K562 (cell line): Measurements from ENCODE around the gene PRRC2B. TPM values are rescaled to one million over a fixed set of nuclear protein-coding genes. Genes with fewer than 3 reads are reported as not detected.

Experiments used
- ATAC-seq: fragments of 200-7000 bp; cut with Tn5 transposase; 3 replicates; pipeline ENCODE4 v1.9.1; 2020; ENCODE audit warnings: moderate library complexity
- BruUV-seq: library from RNA; stranded (reverse); fragments of 400-500 nt; replicated peaks from 2 replicates; lab custom pipeline; 2021; lab: Mats Ljungman, UMichigan
- CTCF ChIA-PET: fragments of 300-600 bp; formaldehyde crosslinking; extraction: SDS; loops from one replicate; lab custom pipeline; 2021; ENCODE audit warnings: low intra/inter-chr PET ratio; lab: Yijun Ruan, JAX
- POLR2A ChIA-PET: fragments of 300-600, 350-650 bp; sonication (Branson Sonifier 250); formaldehyde crosslinking; extraction: SDS; loops from one replicate; lab custom pipeline; 2021; ENCODE audit warnings: antibody characterized with exemption, inconsistent platforms; lab: Yijun Ruan, JAX
- DNase-seq, 4 experiments: peaks; one replicate each; pipeline versions ENCODE4 v3.0.0 to v3.0.0-alpha.2; 2011 to 2018; ENCODE audit warnings: low spot score in 3 of 4, mixed read lengths in 3 of 4; ENCODE audit errors: extremely low read depth in 1 of 4
- FAIRE-seq: peaks from 2 replicates; lab custom pipeline; 2011; peaks lifted over from hg19 to GRCh38; lab: Jason Lieb, UNC
- H2AFZ ChIP-seq: 2 replicates; pipeline ENCODE4 v1.6.0; 2011; ENCODE audit warnings: low read depth, low read length, control low read depth, inconsistent platforms
- H3K27ac ChIP-seq: fragments of 200-600 bp; 3 replicates; pipeline ENCODE4 v1.8.0; 2011; ENCODE audit warnings: low read depth, mild to moderate bottlenecking, control low read depth, inconsistent platforms, low read length, moderate library complexity, mixed read lengths; ENCODE audit errors: extremely low read depth
- H3K27me3 ChIP-seq, 2 experiments: fragments of 300-600 bp in 1 of 2; 2 replicates in 1 of 2; 3 replicates in 1 of 2; pipeline versions ENCODE4 v1.6.0 to v1.8.0; 2011; ENCODE audit warnings: inconsistent platforms in 2 of 2, low read length in 2 of 2, mild to moderate bottlenecking in 1 of 2, mixed read lengths in 1 of 2, moderate library complexity in 1 of 2; ENCODE audit not compliant: control insufficient read depth in 2 of 2, insufficient read depth in 2 of 2
- H3K36me3 ChIP-seq: fragments of 300-600 bp; 3 replicates; pipeline ENCODE4 v1.8.0; 2011; ENCODE audit warnings: mild to moderate bottlenecking, low read length, inconsistent platforms; ENCODE audit not compliant: control insufficient read depth, insufficient read depth
- H3K4me1 ChIP-seq, 2 experiments: fragments of 200-600 bp in 1 of 2; replicated peaks in 1 of 2; 2 replicates in 1 of 2; 3 replicates in 1 of 2; pipeline versions ENCODE4 v1.5.1 to v1.8.0; 2011; ENCODE audit warnings: inconsistent platforms in 2 of 2, low read length in 2 of 2, mild to moderate bottlenecking in 1 of 2, mixed read lengths in 1 of 2, moderate library complexity in 1 of 2; ENCODE audit not compliant: control insufficient read depth in 2 of 2, insufficient read depth in 2 of 2
- H3K4me2 ChIP-seq: 2 replicates; pipeline ENCODE4 v1.6.1; 2011; ENCODE audit warnings: low read length, control low read depth, inconsistent platforms, mixed read lengths; ENCODE audit not compliant: insufficient read depth
- H3K4me3 ChIP-seq: fragments of 200-600 bp; sonication (generic), shearing (Covaris generic); 2 replicates; pipeline ENCODE4 v1.5.1; 2016; ENCODE audit warnings: control low read depth, inconsistent platforms
- H3K79me2 ChIP-seq: fragments of 200-600 bp; 3 replicates; pipeline ENCODE4 v1.8.0; 2011; ENCODE audit warnings: low read length, inconsistent platforms; ENCODE audit not compliant: control insufficient read depth, insufficient read depth
- H3K9ac ChIP-seq, 2 experiments: 2 replicates each; pipeline versions ENCODE4 v1.6.0 to v1.6.1; 2011; ENCODE audit warnings: low read depth in 2 of 2, low read length in 2 of 2, control low read depth in 1 of 2, inconsistent platforms in 1 of 2, mild to moderate bottlenecking in 1 of 2, mixed read lengths in 1 of 2; ENCODE audit not compliant: insufficient read depth in 1 of 2
- H3K9me1 ChIP-seq: one replicate; pipeline ENCODE4 v1.6.0; 2011; ENCODE audit warnings: inconsistent platforms, mild to moderate bottlenecking, low read length, moderate library complexity; ENCODE audit not compliant: control insufficient read depth, insufficient read depth
- H3K9me3 ChIP-seq: replicated peaks from 2 replicates; pipeline ENCODE4 v1.5.1; 2011; ENCODE audit warnings: low read depth, low read length, inconsistent platforms; ENCODE audit not compliant: control insufficient read depth, insufficient read depth
- H4K20me1 ChIP-seq: replicated peaks from 2 replicates; pipeline ENCODE4 v1.6.1; 2011; ENCODE audit warnings: low read length, inconsistent platforms, mixed read lengths; ENCODE audit not compliant: control insufficient read depth, insufficient read depth
- DNMT1 ChIP-seq: fragments of 450-650 bp; IDR thresholded peaks from 2 replicates; pipeline ENCODE4 v1.6.1; 2016; ENCODE audit warnings: antibody characterized with exemption, mild to moderate bottlenecking
- E2F3 ChIP-seq: fragments of 250-450 bp; sonication (Bioruptor Pico); IDR thresholded peaks from 2 replicates; pipeline ENCODE4 v1.4.0; 2020; ENCODE audit warnings: mild to moderate bottlenecking
- ESRRB ChIP-seq: fragments of 250-450 bp; sonication (Bioruptor Pico); IDR thresholded peaks from 2 replicates; pipeline ENCODE4 v1.5.0; 2020; ENCODE audit warnings: mild to moderate bottlenecking, moderate library complexity, borderline replicate concordance
- FOSL1 ChIP-seq: fragments of 200-800 bp; sonication (Bioruptor generic); conservative IDR thresholded peaks from 2 replicates; pipeline ENCODE4 v1.6.1; 2016; ENCODE audit warnings: missing genetic modification characterization, missing compliant biosample characterization
- KLF13 ChIP-seq: fragments of 450-650 bp; IDR thresholded peaks from 2 replicates; pipeline ENCODE4 v1.6.1; 2016; ENCODE audit warnings: missing genetic modification characterization, low read depth, mild to moderate bottlenecking, missing compliant biosample characterization, moderate library complexity, borderline replicate concordance
- NCOA4 ChIP-seq: fragments of 450-650 bp; IDR thresholded peaks from 2 replicates; pipeline ENCODE4 v1.6.1; 2018; ENCODE audit warnings: mild to moderate bottlenecking; ENCODE audit not compliant: partially characterized antibody
- NEUROD1 ChIP-seq: fragments of 150-350 bp; IDR thresholded peaks from 2 replicates; pipeline ENCODE4 v1.6.1; 2014; ENCODE audit warnings: borderline replicate concordance, low read length, low read depth; ENCODE audit not compliant: partially characterized antibody
- NR2F6 ChIP-seq: fragments of 450-650 bp; formaldehyde crosslinking; IDR thresholded peaks from 2 replicates; pipeline ENCODE4 v1.4.0; 2020; ENCODE audit warnings: mild to moderate bottlenecking
- RBFOX2 ChIP-seq: fragments of 200-400 bp; formaldehyde crosslinking; IDR thresholded peaks from 2 replicates; pipeline ENCODE4 v1.6.1; 2017; ENCODE audit warnings: low read depth, mild to moderate bottlenecking, low read length, moderate library complexity
- SMARCA5 ChIP-seq: fragments of 450-650 bp; IDR thresholded peaks from 2 replicates; pipeline ENCODE4 v1.6.1; 2016
- TBP ChIP-seq: optimal IDR thresholded peaks from 2 replicates; pipeline ENCODE3; 2011; ENCODE audit warnings: low read depth, low read length, improper control_type of control experiment
- ZNF263 ChIP-seq: sonication (generic); formaldehyde crosslinking; IDR thresholded peaks from 2 replicates; pipeline ENCODE4 v1.8.0; 2022; ENCODE audit warnings: mild to moderate bottlenecking, missing genetic modification reagents, borderline replicate concordance
- ZNF586 ChIP-seq: fragments of 450-650 bp; formaldehyde crosslinking; conservative IDR thresholded peaks from 2 replicates; pipeline ENCODE4 v1.4.0; 2020; ENCODE audit warnings: mild to moderate bottlenecking, moderate library complexity
- ZNF76 ChIP-seq: fragments of 250-450 bp; sonication (Bioruptor Pico); IDR thresholded peaks from 2 replicates; pipeline ENCODE4 v1.4.0; 2020; ENCODE audit warnings: mild to moderate bottlenecking, moderate library complexity, borderline replicate concordance
- WGBS: fragments of 100-300 bp; shearing (Covaris generic); methylation state at CpG from one replicate; pipeline ENCODE4 v1.1.6; 2016; ENCODE audit warnings: low coverage, mixed read lengths; ENCODE audit not compliant: insufficient coverage; ENCODE audit errors: missing lambda C conversion rate; 5-methylcytosine and 5-hydroxymethylcytosine counted together
- in situ Hi-C: fragments of 300-500 bp; cut with MboI; formaldehyde crosslinking; loops from 4 replicates; pipeline ENCODE4 v1.15.0; 2018; ENCODE audit warnings: inconsistent platforms, mixed read lengths
- intact Hi-C: fragments of 100-400 bp; cut with micrococcal nuclease; formaldehyde crosslinking; loops from 2 replicates; pipeline ENCODE4 v1.14.2; 2022
- polyA plus RNA-seq, 8 experiments: library from polyadenylated mRNA; depleted of rRNA in 4 of 8; stranded (reverse) in 5 of 8; unstranded in 3 of 8; fragments of >200 nt; fragmentation: Nextera tagmentation in 2 of 8; fragmentation: Illumina TruSeq in 1 of 8; extraction: Ambion mirVana in 2 of 8; extraction: Trizol in 1 of 8; gene quantifications; 2 replicates each; pipeline versions ENCODE4 v1.2.1 to v1.2.3, GENCODE V29; 2011 to 2014; ENCODE audit warnings: inconsistent platforms in 1 of 8, missing spikeins in 1 of 8
- total RNA-seq, 7 experiments: library from RNA; depleted of rRNA in 6 of 7; stranded (reverse); fragments of >200 nt in 6 of 7; fragmentation: Illumina TruSeq in 2 of 7; extraction: Trizol in 2 of 7; gene quantifications; 2 replicates each; pipeline versions ENCODE4 v1.2.1 to v1.2.3, GENCODE V29; 2011 to 2021; ENCODE audit warnings: low replicate concordance in 1 of 7
- TF ChIP-seq, protein P1 (sequence below): sonication (generic); formaldehyde crosslinking; IDR thresholded peaks from 2 replicates; pipeline ENCODE4 v1.8.0; 2022; ENCODE audit warnings: mild to moderate bottlenecking, missing genetic modification reagents
- TF ChIP-seq, protein P2 (sequence below): fragments of 450-650 bp; formaldehyde crosslinking; IDR thresholded peaks from 2 replicates; pipeline ENCODE4 v1.4.0; 2020; ENCODE audit warnings: mild to moderate bottlenecking

The PRRC2B gene
- total and polyA plus RNA-seq, 9 of the 15 experiments (the other 6 are each of a cell fraction or from before 2014, with no cell fraction given), result 0.34 to 125 (median 30.9) TPM

DNA sequence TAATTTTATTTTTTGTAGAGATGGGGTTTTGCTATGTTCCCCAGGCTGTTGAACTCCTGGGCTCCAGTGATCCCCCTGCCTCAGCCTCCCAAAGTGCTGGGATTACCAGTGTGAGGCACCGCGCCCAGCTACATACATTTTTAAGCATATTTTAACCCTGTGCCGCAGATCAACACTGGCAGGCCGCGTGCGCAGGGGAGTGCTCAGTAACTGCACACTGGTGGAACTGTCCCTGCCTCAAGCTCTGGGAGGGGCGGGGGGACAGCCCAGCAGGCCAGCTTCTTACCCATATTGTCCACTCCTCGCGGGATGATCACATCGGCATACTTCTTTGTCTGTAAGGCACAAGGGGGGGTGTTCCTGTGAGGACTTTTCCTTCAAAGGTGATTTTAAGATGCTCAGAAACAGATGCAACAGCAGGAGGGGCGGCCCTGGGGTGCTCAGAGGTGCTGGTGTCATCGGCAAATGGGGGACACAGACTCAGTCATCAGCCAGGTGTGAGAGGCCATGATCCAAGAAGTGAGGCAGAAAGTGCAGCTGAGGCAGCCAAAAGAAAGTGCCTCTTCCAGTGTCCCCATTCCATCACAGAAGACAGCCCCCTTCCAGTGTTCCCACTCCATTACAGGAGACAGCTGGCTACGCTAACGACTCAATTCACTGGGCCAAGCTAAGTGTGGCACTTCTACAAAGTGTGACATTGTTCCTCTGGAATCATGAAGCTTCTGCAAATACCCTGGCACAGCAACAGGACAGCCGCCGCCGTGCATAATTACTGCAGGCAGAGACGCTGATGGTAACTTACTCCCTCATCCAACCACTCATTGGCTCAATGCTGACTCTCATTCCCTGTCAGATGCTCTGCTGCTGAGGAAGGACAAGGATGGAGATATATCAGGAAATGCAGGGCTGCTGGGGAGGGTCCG, 132.0 kb downstream of the PRRC2B start:
- no peak for TF ChIP-seq ESRRB (CRISPR knock-in tag)
- no peak for TF ChIP-seq NCOA4
- no peak for TF ChIP-seq KLF13 (tag)
- TF ChIP-seq E2F3 (CRISPR knock-in tag), result no peak
- TF ChIP-seq ZNF76 (CRISPR knock-in tag), result no peak
- no peak for TF ChIP-seq RBFOX2
- TF ChIP-seq, protein P1, sequence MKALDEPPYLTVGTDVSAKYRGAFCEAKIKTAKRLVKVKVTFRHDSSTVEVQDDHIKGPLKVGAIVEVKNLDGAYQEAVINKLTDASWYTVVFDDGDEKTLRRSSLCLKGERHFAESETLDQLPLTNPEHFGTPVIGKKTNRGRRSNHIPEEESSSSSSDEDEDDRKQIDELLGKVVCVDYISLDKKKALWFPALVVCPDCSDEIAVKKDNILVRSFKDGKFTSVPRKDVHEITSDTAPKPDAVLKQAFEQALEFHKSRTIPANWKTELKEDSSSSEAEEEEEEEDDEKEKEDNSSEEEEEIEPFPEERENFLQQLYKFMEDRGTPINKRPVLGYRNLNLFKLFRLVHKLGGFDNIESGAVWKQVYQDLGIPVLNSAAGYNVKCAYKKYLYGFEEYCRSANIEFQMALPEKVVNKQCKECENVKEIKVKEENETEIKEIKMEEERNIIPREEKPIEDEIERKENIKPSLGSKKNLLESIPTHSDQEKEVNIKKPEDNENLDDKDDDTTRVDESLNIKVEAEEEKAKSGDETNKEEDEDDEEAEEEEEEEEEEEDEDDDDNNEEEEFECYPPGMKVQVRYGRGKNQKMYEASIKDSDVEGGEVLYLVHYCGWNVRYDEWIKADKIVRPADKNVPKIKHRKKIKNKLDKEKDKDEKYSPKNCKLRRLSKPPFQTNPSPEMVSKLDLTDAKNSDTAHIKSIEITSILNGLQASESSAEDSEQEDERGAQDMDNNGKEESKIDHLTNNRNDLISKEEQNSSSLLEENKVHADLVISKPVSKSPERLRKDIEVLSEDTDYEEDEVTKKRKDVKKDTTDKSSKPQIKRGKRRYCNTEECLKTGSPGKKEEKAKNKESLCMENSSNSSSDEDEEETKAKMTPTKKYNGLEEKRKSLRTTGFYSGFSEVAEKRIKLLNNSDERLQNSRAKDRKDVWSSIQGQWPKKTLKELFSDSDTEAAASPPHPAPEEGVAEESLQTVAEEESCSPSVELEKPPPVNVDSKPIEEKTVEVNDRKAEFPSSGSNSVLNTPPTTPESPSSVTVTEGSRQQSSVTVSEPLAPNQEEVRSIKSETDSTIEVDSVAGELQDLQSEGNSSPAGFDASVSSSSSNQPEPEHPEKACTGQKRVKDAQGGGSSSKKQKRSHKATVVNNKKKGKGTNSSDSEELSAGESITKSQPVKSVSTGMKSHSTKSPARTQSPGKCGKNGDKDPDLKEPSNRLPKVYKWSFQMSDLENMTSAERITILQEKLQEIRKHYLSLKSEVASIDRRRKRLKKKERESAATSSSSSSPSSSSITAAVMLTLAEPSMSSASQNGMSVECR (CRISPR knock-in tag), result no peak
- no peak for TF ChIP-seq TBP
- no peak for TF ChIP-seq FOSL1
- no peak for TF ChIP-seq ZNF586 (CRISPR knock-in tag)
- TF ChIP-seq ZNF263 (CRISPR knock-in tag), result no peak
- no peak for TF ChIP-seq NR2F6
- TF ChIP-seq, protein P2, sequence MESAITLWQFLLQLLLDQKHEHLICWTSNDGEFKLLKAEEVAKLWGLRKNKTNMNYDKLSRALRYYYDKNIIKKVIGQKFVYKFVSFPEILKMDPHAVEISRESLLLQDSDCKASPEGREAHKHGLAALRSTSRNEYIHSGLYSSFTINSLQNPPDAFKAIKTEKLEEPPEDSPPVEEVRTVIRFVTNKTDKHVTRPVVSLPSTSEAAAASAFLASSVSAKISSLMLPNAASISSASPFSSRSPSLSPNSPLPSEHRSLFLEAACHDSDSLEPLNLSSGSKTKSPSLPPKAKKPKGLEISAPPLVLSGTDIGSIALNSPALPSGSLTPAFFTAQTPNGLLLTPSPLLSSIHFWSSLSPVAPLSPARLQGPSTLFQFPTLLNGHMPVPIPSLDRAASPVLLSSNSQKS, result no peak
- no peak for TF ChIP-seq SMARCA5
- TF ChIP-seq DNMT1, result no peak
- TF ChIP-seq NEUROD1, result no peak
- ATAC-seq (no peak), FAIRE-seq (no peak), DNase-seq (no peak)
- CTCF ChIA-PET, result no interaction called here
- Histone ChIP-seq H3K4me2 (no peak overlapping the region), H3K9me1 (no peaks in the 10 kb centered on the region), H3K27me3 (no peaks in the 10 kb centered on the region), H3K9ac (0 out of 4 replicates have a peak overlapping the region, but pooled peaks of 1 of the 2 experiments have one; percentile 2), H3K4me1 (peaks cover 6 to 38% of the 10 kb centered on the region in 2 experiments; a peak in 3 of 5 replicates), H3K36me3 (peaks cover 89% of the 10 kb centered on the region; the same call in 2 of the 3 replicates), H4K20me1 (no peaks in the 10 kb centered on the region; the same call in 1 of the 2 replicates), H2AFZ (no peak overlapping the region), H3K79me2 (peaks cover 13% of the 10 kb centered on the region), H3K9me3 (no peaks in the 10 kb centered on the region), H3K4me3 (no peak overlapping the region), H3K27ac (no peak overlapping the region)
- no TSS peak for BruUV-seq
- intact Hi-C loops, result no loop called here
- in situ Hi-C loops, result no loop called here
- POLR2A ChIA-PET, result no interaction called here
- 95% methylated on average over 17 of the region's 19 CpGs for WGBS
